GM23338 (cell line): ENCODE data around the gene TGFBR3. TPM values are rescaled to one million over a fixed set of nuclear protein-coding genes. Genes with fewer than 3 reads are reported as not detected.

Source experiments
- ATAC-seq: fragments of 200-7000 bp; cut with Tn5 transposase; 3 replicates; pipeline ENCODE4 v1.9.1; 2020
- DNase-seq: peaks from one replicate; pipeline ENCODE4 v3.0.0-alpha.2; 2015; ENCODE audit warnings: low spot score
- H2AFZ ChIP-seq: fragments of 200-600 bp; sonication (generic); 2 replicates; pipeline ENCODE4 v1.8.0; 2016; ENCODE audit warnings: antibody characterized with exemption, mild to moderate bottlenecking, moderate library complexity
- H3F3A ChIP-seq: fragments of 200-600 bp; sonication (generic); replicated peaks from 2 replicates; pipeline ENCODE4 v1.8.0; 2017; ENCODE audit warnings: antibody characterized with exemption, mixed run types, low read depth
- H3K27ac ChIP-seq: fragments of 200-600 bp; sonication (generic); 2 replicates; pipeline ENCODE4 v1.6.1; 2016; ENCODE audit warnings: low read depth
- H3K27me3 ChIP-seq: fragments of 200-600 bp; sonication (generic); 2 replicates; pipeline ENCODE4 v1.8.0; 2016; ENCODE audit warnings: mild to moderate bottlenecking, mixed run types, moderate library complexity; ENCODE audit not compliant: insufficient read depth
- H3K36me3 ChIP-seq: fragments of 200-600 bp; sonication (generic); 2 replicates; pipeline ENCODE4 v1.8.0; 2016; ENCODE audit warnings: mild to moderate bottlenecking; ENCODE audit not compliant: insufficient read depth
- H3K4me1 ChIP-seq: fragments of 200-600 bp; sonication (generic); 2 replicates; pipeline ENCODE4 v1.8.0; 2016; ENCODE audit warnings: mild to moderate bottlenecking, moderate library complexity; ENCODE audit not compliant: insufficient read depth
- H3K4me2 ChIP-seq: fragments of 200-600 bp; sonication (generic); 2 replicates; pipeline ENCODE4 v1.7.1; 2017; ENCODE audit warnings: mixed run types
- H3K4me3 ChIP-seq: fragments of 200-600 bp; sonication (generic); 2 replicates; pipeline ENCODE4 v1.6.1; 2016; ENCODE audit warnings: mixed run types
- H3K79me2 ChIP-seq: fragments of 200-600 bp; sonication (generic); replicated peaks from 2 replicates; pipeline ENCODE4 v1.8.0; 2017; ENCODE audit warnings: mild to moderate bottlenecking; ENCODE audit not compliant: insufficient read depth
- H3K9me2 ChIP-seq: fragments of 200-600 bp; sonication (generic); 2 replicates; pipeline ENCODE4 v1.8.0; 2017; ENCODE audit not compliant: insufficient read depth
- H4K20me1 ChIP-seq: fragments of 200-600 bp; sonication (generic); replicated peaks from 2 replicates; pipeline ENCODE4 v1.8.0; 2017; ENCODE audit warnings: mild to moderate bottlenecking; ENCODE audit not compliant: insufficient read depth
- H3K27ac Mint-ChIP-seq: 2 replicates; pipeline ENCODE4 v1.8.0; 2020; ENCODE audit warnings: inconsistent platforms, mild to moderate bottlenecking, moderate library complexity, mixed read lengths
- H3K27me3 Mint-ChIP-seq: 3 replicates; pipeline ENCODE4 v1.8.0; 2022; ENCODE audit warnings: low read depth, mild to moderate bottlenecking, moderate library complexity, mixed read lengths, inconsistent platforms; ENCODE audit not compliant: insufficient read depth, poor library complexity
- H3K36me3 Mint-ChIP-seq: 3 replicates; pipeline ENCODE4 v1.8.0; 2021; ENCODE audit warnings: low read depth, mild to moderate bottlenecking, inconsistent platforms, moderate library complexity, mixed read lengths
- H3K4me1 Mint-ChIP-seq: 3 replicates; pipeline ENCODE4 v1.8.0; 2020; ENCODE audit warnings: mild to moderate bottlenecking, inconsistent platforms, mixed read lengths
- H3K4me3 Mint-ChIP-seq: 3 replicates; pipeline ENCODE4 v1.8.0; 2021; ENCODE audit warnings: moderate library complexity, mild to moderate bottlenecking, inconsistent platforms, mixed read lengths
- H3K9me3 Mint-ChIP-seq: 3 replicates; pipeline ENCODE4 v1.8.0; 2020; ENCODE audit warnings: moderate library complexity, mild to moderate bottlenecking, inconsistent platforms, mixed read lengths
- CREB1 ChIP-seq: fragments of 250-450 bp; sonication (Bioruptor Pico); IDR thresholded peaks from 2 replicates; pipeline ENCODE4 v1.5.0; 2020; ENCODE audit warnings: low read depth, mild to moderate bottlenecking, moderate library complexity
- EZH2 ChIP-seq: fragments of 200-600 bp; sonication (generic); IDR thresholded peaks from one replicate; pipeline ENCODE4 v1.8.0; 2017; ENCODE audit warnings: antibody characterized with exemption, mild to moderate bottlenecking, low read depth; ENCODE audit not compliant: unreplicated experiment
- EZH2phosphoT487 ChIP-seq: fragments of 200-600 bp; sonication (generic); IDR thresholded peaks from one replicate; pipeline ENCODE4 v1.8.1; 2018; ENCODE audit warnings: antibody characterized with exemption; ENCODE audit not compliant: unreplicated experiment
- JUNB ChIP-seq: IDR thresholded peaks from one replicate; pipeline ENCODE4 v1.6.1; 2016; ENCODE audit warnings: antibody characterized with exemption; ENCODE audit not compliant: unreplicated experiment
- POLR2AphosphoS5 ChIP-seq: IDR thresholded peaks from 2 replicates; pipeline ENCODE4 v1.6.1; 2016; ENCODE audit warnings: antibody characterized with exemption, low read depth
- STAT1 ChIP-seq: IDR thresholded peaks from one replicate; pipeline ENCODE4 v1.6.1; 2016; ENCODE audit warnings: antibody characterized with exemption; ENCODE audit not compliant: unreplicated experiment
- ZNF114 ChIP-seq: fragments of 250-450 bp; sonication (Bioruptor Pico); IDR thresholded peaks from 2 replicates; pipeline ENCODE4 v1.5.0; 2020; ENCODE audit warnings: mild to moderate bottlenecking, moderate library complexity
- ZNF331 ChIP-seq: fragments of 250-450 bp; sonication (Bioruptor Pico); IDR thresholded peaks from 2 replicates; pipeline ENCODE4 v1.5.0; 2020; ENCODE audit warnings: low read depth, mild to moderate bottlenecking, moderate library complexity
- polyA plus RNA-seq: library from polyadenylated mRNA; unstranded; fragments of >200 nt; fragmentation: Nextera tagmentation; extraction: Ambion mirVana; gene quantifications from 2 replicates; pipeline ENCODE4 v1.2.1, GENCODE V29; 2016
- total RNA-seq: library from RNA; depleted of rRNA; stranded (reverse); fragments of >200 nt; shearing (Covaris generic); gene quantifications from 2 replicates; pipeline ENCODE4 v1.2.3, GENCODE V29; 2014
- TF ChIP-seq, protein P1 (sequence below): IDR thresholded peaks from 2 replicates; pipeline ENCODE4 v1.6.1; 2016; ENCODE audit warnings: antibody characterized with exemption
- TF ChIP-seq, protein P2 (sequence below): fragments of 250-450 bp; sonication (Bioruptor Pico); IDR thresholded peaks from 2 replicates; pipeline ENCODE4 v1.5.0; 2020; ENCODE audit warnings: mild to moderate bottlenecking, moderate library complexity
- TF ChIP-seq, protein P3 (sequence below), 2 experiments: fragments of 200-600 bp in 1 of 2; sonication (generic) in 1 of 2; conservative IDR thresholded peaks; 2 replicates each; pipeline versions ENCODE4 v1.5.1 to v1.6.1; 2016 to 2017; ENCODE audit warnings: antibody characterized with exemption in 2 of 2, low read depth in 2 of 2, mild to moderate bottlenecking in 2 of 2, moderate library complexity in 1 of 2
- TF ChIP-seq, protein P4 (sequence below): IDR thresholded peaks from one replicate; pipeline ENCODE4 v1.6.1; 2018; ENCODE audit warnings: antibody characterized with exemption; ENCODE audit not compliant: unreplicated experiment

TGFBR3 gene
- total and polyA plus RNA-seq, 2 experiments from 2014 or later: 1.7 to 2.9 TPM

DNA sequence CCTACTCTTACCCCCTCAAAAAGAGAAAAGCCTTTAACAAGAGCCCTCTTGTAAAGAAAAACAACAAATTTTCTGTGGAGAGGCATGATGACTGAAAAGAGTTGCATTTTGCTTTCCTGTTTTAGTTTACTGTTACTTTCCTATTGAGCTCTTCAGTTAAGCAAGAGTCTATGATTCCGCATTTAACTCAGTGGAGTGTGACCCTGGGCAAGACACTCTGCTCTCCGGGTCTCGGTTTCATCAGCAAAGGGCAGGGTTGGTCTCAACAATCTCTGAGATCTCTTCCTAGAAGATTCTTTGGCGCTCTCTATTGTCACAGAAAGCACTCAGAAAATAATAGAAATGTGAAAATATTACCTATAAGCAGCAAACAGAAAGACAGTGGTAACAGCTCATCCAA, 175.7 kb downstream of the TGFBR3 start:
- H3K4me1 Mint-ChIP-seq: peaks cover 29% of the 10 kb centered on the region
- H3K4me3 ChIP-seq: no peak overlapping the region
- H3F3A ChIP-seq: no peaks in the 10 kb centered on the region
- no peaks in the 10 kb centered on the region for H3K27me3 ChIP-seq
- no peaks in the 10 kb centered on the region for H3K79me2 ChIP-seq
- DNase-seq (no peak), ATAC-seq (no peak)
- no peaks in the 10 kb centered on the region for H3K36me3 ChIP-seq
- no peak overlapping the region for H2AFZ ChIP-seq
- no peaks in the 10 kb centered on the region for H3K36me3 Mint-ChIP-seq
- peaks cover 4% of the 10 kb centered on the region for H3K27me3 Mint-ChIP-seq
- H3K4me3 Mint-ChIP-seq: no peak overlapping the region
- no peak for TF ChIP-seq STAT1
- no peak for TF ChIP-seq ZNF331
- TF ChIP-seq POLR2AphosphoS5: no peak
- TF ChIP-seq ZNF114: no peak
- TF ChIP-seq, protein P1, sequence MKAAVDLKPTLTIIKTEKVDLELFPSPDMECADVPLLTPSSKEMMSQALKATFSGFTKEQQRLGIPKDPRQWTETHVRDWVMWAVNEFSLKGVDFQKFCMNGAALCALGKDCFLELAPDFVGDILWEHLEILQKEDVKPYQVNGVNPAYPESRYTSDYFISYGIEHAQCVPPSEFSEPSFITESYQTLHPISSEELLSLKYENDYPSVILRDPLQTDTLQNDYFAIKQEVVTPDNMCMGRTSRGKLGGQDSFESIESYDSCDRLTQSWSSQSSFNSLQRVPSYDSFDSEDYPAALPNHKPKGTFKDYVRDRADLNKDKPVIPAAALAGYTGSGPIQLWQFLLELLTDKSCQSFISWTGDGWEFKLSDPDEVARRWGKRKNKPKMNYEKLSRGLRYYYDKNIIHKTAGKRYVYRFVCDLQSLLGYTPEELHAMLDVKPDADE: no peak
- TF ChIP-seq JUNB: no peak
- TF ChIP-seq, protein P2, sequence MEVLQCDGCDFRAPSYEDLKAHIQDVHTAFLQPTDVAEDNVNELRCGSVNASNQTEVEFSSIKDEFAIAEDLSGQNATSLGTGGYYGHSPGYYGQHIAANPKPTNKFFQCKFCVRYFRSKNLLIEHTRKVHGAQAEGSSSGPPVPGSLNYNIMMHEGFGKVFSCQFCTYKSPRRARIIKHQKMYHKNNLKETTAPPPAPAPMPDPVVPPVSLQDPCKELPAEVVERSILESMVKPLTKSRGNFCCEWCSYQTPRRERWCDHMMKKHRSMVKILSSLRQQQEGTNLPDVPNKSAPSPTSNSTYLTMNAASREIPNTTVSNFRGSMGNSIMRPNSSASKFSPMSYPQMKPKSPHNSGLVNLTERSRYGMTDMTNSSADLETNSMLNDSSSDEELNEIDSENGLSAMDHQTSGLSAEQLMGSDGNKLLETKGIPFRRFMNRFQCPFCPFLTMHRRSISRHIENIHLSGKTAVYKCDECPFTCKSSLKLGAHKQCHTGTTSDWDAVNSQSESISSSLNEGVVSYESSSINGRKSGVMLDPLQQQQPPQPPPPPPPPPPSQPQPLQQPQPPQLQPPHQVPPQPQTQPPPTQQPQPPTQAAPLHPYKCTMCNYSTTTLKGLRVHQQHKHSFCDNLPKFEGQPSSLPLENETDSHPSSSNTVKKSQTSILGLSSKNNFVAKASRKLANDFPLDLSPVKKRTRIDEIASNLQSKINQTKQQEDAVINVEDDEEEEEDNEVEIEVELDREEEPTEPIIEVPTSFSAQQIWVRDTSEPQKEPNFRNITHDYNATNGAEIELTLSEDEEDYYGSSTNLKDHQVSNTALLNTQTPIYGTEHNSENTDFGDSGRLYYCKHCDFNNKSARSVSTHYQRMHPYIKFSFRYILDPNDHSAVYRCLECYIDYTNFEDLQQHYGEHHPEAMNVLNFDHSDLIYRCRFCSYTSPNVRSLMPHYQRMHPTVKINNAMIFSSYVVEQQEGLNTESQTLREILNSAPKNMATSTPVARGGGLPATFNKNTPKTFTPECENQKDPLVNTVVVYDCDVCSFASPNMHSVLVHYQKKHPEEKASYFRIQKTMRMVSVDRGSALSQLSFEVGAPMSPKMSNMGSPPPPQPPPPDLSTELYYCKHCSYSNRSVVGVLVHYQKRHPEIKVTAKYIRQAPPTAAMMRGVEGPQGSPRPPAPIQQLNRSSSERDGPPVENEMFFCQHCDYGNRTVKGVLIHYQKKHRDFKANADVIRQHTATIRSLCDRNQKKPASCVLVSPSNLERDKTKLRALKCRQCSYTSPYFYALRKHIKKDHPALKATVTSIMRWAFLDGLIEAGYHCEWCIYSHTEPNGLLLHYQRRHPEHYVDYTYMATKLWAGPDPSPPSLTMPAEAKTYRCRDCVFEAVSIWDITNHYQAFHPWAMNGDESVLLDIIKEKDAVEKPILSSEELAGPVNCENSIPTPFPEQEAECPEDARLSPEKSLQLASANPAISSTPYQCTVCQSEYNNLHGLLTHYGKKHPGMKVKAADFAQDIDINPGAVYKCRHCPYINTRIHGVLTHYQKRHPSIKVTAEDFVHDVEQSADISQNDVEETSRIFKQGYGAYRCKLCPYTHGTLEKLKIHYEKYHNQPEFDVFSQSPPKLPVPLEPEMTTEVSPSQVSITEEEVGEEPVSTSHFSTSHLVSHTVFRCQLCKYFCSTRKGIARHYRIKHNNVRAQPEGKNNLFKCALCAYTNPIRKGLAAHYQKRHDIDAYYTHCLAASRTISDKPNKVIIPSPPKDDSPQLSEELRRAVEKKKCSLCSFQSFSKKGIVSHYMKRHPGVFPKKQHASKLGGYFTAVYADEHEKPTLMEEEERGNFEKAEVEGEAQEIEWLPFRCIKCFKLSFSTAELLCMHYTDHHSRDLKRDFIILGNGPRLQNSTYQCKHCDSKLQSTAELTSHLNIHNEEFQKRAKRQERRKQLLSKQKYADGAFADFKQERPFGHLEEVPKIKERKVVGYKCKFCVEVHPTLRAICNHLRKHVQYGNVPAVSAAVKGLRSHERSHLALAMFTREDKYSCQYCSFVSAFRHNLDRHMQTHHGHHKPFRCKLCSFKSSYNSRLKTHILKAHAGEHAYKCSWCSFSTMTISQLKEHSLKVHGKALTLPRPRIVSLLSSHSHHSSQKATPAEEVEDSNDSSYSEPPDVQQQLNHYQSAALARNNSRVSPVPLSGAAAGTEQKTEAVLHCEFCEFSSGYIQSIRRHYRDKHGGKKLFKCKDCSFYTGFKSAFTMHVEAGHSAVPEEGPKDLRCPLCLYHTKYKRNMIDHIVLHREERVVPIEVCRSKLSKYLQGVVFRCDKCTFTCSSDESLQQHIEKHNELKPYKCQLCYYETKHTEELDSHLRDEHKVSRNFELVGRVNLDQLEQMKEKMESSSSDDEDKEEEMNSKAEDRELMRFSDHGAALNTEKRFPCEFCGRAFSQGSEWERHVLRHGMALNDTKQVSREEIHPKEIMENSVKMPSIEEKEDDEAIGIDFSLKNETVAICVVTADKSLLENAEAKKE (CRISPR knock-in tag): no peak
- TF ChIP-seq, protein P3, sequence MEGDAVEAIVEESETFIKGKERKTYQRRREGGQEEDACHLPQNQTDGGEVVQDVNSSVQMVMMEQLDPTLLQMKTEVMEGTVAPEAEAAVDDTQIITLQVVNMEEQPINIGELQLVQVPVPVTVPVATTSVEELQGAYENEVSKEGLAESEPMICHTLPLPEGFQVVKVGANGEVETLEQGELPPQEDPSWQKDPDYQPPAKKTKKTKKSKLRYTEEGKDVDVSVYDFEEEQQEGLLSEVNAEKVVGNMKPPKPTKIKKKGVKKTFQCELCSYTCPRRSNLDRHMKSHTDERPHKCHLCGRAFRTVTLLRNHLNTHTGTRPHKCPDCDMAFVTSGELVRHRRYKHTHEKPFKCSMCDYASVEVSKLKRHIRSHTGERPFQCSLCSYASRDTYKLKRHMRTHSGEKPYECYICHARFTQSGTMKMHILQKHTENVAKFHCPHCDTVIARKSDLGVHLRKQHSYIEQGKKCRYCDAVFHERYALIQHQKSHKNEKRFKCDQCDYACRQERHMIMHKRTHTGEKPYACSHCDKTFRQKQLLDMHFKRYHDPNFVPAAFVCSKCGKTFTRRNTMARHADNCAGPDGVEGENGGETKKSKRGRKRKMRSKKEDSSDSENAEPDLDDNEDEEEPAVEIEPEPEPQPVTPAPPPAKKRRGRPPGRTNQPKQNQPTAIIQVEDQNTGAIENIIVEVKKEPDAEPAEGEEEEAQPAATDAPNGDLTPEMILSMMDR (conservative IDR thresholded peaks at IDR 0.05; ENCODE audit: low read depth in 2 of 2): no peak
- no peak for TF ChIP-seq EZH2
- no peak for TF ChIP-seq EZH2phosphoT487
- no peak for TF ChIP-seq CREB1 (CRISPR knock-in tag)
- TF ChIP-seq, protein P4, sequence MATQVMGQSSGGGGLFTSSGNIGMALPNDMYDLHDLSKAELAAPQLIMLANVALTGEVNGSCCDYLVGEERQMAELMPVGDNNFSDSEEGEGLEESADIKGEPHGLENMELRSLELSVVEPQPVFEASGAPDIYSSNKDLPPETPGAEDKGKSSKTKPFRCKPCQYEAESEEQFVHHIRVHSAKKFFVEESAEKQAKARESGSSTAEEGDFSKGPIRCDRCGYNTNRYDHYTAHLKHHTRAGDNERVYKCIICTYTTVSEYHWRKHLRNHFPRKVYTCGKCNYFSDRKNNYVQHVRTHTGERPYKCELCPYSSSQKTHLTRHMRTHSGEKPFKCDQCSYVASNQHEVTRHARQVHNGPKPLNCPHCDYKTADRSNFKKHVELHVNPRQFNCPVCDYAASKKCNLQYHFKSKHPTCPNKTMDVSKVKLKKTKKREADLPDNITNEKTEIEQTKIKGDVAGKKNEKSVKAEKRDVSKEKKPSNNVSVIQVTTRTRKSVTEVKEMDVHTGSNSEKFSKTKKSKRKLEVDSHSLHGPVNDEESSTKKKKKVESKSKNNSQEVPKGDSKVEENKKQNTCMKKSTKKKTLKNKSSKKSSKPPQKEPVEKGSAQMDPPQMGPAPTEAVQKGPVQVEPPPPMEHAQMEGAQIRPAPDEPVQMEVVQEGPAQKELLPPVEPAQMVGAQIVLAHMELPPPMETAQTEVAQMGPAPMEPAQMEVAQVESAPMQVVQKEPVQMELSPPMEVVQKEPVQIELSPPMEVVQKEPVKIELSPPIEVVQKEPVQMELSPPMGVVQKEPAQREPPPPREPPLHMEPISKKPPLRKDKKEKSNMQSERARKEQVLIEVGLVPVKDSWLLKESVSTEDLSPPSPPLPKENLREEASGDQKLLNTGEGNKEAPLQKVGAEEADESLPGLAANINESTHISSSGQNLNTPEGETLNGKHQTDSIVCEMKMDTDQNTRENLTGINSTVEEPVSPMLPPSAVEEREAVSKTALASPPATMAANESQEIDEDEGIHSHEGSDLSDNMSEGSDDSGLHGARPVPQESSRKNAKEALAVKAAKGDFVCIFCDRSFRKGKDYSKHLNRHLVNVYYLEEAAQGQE: no peak
- H3K9me3 Mint-ChIP-seq: no peaks in the 10 kb centered on the region
- no peak overlapping the region for H3K4me2 ChIP-seq
- no peaks in the 10 kb centered on the region for H3K9me2 ChIP-seq
- H3K27ac Mint-ChIP-seq: no peak overlapping the region
- H3K4me1 ChIP-seq: peaks cover 14% of the 10 kb centered on the region
- no peaks in the 10 kb centered on the region for H4K20me1 ChIP-seq
- H3K27ac ChIP-seq: no peak overlapping the region
